Urinary bladder (tissue), 4 donors: Measurements from ENCODE around the gene USP24. TPM values are rescaled to one million over a fixed set of nuclear protein-coding genes. Genes with fewer than 3 reads are reported as not detected.
"Not testable (repeated sequence)": the region's sequence is repeated elsewhere in the genome, so short reads cannot be mapped to it uniquely, and the experiment has no call there.

Experiments used
- DNase-seq: peaks from one replicate; pipeline ENCODE4 v3.0.0-alpha.2; 2015; ENCODE audit errors: extremely low spot score
- H3K27ac ChIP-seq: one replicate; pipeline ENCODE4 v1.5.1; 2013; ENCODE audit warnings: low read depth, mild to moderate bottlenecking, moderate library complexity
- H3K36me3 ChIP-seq: one replicate; pipeline ENCODE4 v1.6.1; 2013; ENCODE audit warnings: mild to moderate bottlenecking, moderate library complexity; ENCODE audit not compliant: insufficient read depth
- H3K4me1 ChIP-seq: one replicate; pipeline ENCODE4 v1.6.1; 2013; ENCODE audit warnings: mild to moderate bottlenecking, moderate library complexity; ENCODE audit not compliant: insufficient read depth
- H3K4me3 ChIP-seq: one replicate; pipeline ENCODE4 v1.5.1; 2013; ENCODE audit warnings: low read depth, low read length
- WGBS: extraction: QIAGEN DNeasy Blood & Tissue Kit; methylation state at CpG from one replicate; pipeline ENCODE4 v1.1.7; 2013; 5-methylcytosine and 5-hydroxymethylcytosine counted together
- polyA plus RNA-seq: library from polyadenylated mRNA; stranded (reverse); fragments of 200-250 nt; gene quantifications from one replicate; pipeline ENCODE4 v1.2.3, GENCODE V29; 2013
- small RNA-seq: library from RNA; depleted of rRNA; stranded (forward); fragments of <200 nt; gene quantifications from one replicate; pipeline ENCODE3, GENCODE V24; 2014
- total RNA-seq: library from RNA; depleted of rRNA; stranded (reverse); fragments of >200 nt; gene quantifications from one replicate; pipeline ENCODE4 v1.2.3, GENCODE V29; 2014
- donor health status: healthy with polysubstance abuse.
- donor health status: healthy.

The USP24 gene
- total and polyA plus RNA-seq, 2 donors, result 11.9 to 74.4 TPM

- WGBS, result 75% methylated on average over 4 of the region's 4 CpGs
- no peaks in the 10 kb centered on the region for H3K4me1 ChIP-seq
- H3K4me3 ChIP-seq, result no peak overlapping the region
- H3K27ac ChIP-seq, result no peak overlapping the region
- no peak for DNase-seq
- no peaks in the 10 kb centered on the region for H3K36me3 ChIP-seq
Measured at GRCh38 chr1:55035904-55036303, 179.3 kb downstream of the USP24 start.

DNA sequence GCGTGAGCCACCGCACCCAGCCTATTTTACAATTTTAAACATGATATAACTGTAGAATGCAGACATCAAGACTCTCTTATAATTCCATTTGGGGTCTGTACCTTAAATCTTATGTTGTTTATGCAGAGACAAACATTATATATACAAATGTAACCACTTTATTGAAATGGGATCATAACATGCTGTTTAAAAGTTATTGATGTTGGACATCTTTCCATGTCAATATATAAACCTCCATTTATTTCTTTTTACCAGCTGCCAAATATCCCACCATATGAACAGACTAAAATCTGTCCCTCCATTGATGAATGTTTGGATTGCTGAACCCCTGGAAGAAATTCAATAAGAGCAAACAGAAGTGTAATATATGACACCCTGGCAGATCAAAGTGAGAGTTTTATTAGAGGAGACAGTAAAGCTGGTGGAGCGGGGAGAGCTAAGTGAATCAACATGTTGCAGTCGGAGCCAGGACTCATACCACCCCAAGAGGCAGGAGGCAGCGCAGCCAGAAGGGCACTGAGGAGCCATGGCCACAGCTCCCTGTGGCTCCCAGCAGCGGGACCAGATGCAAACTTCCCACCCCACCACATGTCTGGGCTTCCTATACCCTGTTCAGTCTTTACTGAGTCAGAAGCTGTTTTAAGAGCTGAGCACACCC is 180.6 kb downstream of the USP24 start:
- WGBS, result 76% methylated on average over 6 of the region's 6 CpGs
- no peak for DNase-seq
- H3K4me1 ChIP-seq, result no peaks in the 10 kb centered on the region
- no peak overlapping the region for H3K27ac ChIP-seq
- no peaks in the 10 kb centered on the region for H3K36me3 ChIP-seq
- H3K4me3 ChIP-seq, result no peak overlapping the region

DNA sequence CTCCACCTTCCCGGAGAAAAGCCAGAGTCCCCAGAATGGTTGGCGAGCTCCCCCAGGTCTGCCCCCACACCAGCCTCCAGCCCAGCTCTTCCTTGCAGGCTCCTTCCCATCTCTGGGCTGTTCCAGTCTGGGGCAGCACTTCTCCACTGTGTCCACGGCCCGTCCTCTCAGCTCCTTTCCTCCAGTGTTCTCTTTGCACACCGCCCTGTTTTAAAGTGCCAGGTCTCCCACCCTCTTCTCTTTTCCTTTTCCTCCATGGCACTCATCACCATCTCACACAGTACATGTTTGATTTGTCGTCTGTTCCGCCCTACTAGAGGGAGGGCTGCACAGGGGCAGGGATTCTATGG is 181.9 kb downstream of the USP24 start:
- WGBS, result 91% methylated on average over 7 of the region's 7 CpGs
- Histone ChIP-seq H3K36me3 (no peaks in the 10 kb centered on the region), H3K4me1 (no peaks in the 10 kb centered on the region), H3K4me3 (no peak overlapping the region), H3K27ac (no peak overlapping the region)
- no peak for DNase-seq

DNA sequence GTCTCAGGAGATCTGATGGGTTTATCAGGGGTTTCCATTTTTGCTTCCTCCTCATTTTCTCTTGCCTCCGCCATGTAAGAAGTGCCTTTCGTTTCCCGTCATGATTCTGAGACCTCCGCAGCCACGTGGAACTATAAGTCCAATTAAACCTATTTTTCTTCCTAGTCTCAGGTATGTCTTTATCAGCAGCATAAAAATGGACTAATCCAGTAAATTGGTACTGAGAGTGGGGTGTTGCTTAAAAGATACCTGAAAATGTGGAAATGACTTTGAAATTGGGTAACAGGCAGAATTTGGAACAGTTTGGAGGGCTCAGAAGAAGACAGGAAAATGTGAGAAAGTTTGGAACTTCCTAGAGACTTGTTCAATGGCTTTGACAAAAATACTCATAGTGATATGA is 184.1 kb downstream of the USP24 start:
- H3K27ac ChIP-seq, H3K36me3 ChIP-seq, DNase-seq, H3K4me3 ChIP-seq, H3K4me1 ChIP-seq: not testable (repeated sequence)
- WGBS, result 96% methylated on average over 5 of the region's 5 CpGs

GRCh38 chr1:55026682-55027081 is 188.5 kb downstream of the USP24 start:
- H3K36me3 ChIP-seq, H3K4me1 ChIP-seq, H3K27ac ChIP-seq, H3K4me3 ChIP-seq, DNase-seq: not testable (repeated sequence)
- WGBS, result 79% methylated on average over 3 of the region's 3 CpGs

DNA sequence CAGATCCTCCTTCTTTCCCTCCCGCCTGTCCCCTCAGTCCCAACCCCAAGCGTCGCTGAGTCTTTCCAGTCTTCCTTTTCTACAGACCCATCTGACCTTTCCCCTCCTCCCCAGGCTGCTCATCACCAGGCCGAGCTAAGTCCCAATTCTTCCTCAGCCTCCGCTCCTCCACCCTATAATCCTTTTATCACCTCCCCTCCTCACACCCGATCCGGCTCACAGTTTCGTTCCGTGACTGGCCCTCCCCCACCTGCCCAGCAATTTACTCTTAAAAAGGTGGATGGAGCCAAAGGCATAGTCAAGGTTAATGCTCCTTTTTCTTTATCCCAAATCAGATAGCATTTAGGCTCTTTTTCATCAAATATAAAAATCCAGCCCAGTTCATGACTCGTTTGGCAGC is 191.0 kb downstream of the USP24 start:
- 71% methylated on average over 9 of the region's 10 CpGs for WGBS
- DNase-seq, H3K36me3 ChIP-seq, H3K27ac ChIP-seq, H3K4me1 ChIP-seq, H3K4me3 ChIP-seq: not testable (repeated sequence)

DNA sequence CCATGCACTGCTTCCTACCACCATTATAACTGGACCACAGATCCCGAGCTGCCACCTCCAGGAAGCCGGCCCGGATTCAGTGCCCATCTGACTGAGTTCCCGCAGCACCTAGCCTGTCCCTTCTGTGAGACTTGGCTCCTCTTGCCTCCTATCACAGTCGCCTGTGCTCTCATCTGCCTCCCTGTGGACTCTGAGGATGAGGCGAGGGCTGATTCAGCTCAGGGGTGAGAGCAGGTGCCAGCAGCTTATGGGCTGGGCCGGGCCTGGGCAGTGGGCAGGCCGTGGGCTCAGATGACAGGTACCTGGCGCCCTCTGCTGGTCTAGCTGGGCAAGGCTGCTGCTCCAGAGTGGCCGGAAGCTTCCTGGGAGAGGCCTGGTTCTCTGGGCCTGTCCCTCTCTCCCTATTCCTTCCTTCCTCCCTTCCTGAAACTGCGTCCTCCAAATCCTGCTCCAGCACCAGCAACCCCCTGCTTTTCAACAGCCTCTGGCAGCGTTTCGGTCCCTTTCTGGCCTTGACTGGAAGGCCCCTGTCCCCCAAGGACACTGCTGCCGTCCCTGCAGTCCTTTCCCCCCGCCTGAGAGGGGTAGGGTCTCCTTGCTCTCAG is 193.1 kb downstream of the USP24 start:
- Histone ChIP-seq H3K4me3 (no peak overlapping the region), H3K36me3 (no peaks in the 10 kb centered on the region), H3K27ac (no peak overlapping the region), H3K4me1 (no peaks in the 10 kb centered on the region)
- DNase-seq, result peak; percentile 35
- WGBS, result 50% methylated on average over 15 of the region's 15 CpGs

DNA sequence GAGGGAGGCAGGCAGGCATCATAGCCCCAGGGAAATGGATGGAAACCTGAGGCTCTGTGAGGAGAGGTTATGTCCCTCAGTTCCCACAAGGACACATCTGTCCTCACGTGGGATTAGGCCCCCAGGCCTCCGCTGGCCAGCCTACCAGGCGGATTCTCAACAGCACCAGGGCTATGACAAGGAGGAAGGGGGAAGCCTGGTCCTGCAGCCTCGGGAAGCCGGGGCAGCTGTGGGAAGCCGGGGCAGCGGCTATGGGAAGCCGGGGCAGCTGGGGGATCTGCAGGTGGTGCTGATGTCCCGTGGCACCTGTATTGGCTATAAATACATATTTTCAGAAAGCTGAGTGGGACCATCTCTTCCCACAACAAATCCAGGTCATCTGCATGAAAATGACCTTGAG is 196.8 kb downstream of the USP24 start:
- no peak for DNase-seq
- Histone ChIP-seq H3K4me3 (no peak overlapping the region), H3K27ac (no peak overlapping the region), H3K4me1 (no peaks in the 10 kb centered on the region), H3K36me3 (no peaks in the 10 kb centered on the region)
- WGBS, result 83% methylated on average over 9 of the region's 9 CpGs

Small RNA genes lying within 50 kb of the gene (small RNA-seq; reads per million reads assigned to genes)
- not detected for gene MIR4422

Other genes with a start within 250 kb of the USP24 start
- not detected for gene TMEM61, start 234.7 kb downstream of the USP24 start, total RNA-seq
- gene TMEM61, start 234.7 kb downstream of the USP24 start, polyA plus RNA-seq, result 7.0 TPM
- gene BSND, start 216.4 kb downstream of the USP24 start, total RNA-seq, result not detected
- not detected for gene BSND, start 216.4 kb downstream of the USP24 start, polyA plus RNA-seq
- 2.9 TPM for gene PCSK9, start 175.8 kb downstream of the USP24 start, total RNA-seq
- gene PCSK9, start 175.8 kb downstream of the USP24 start, polyA plus RNA-seq, result 0.09 TPM